ENCODE measurements around the gene RBPJL. TPM values are rescaled to one million over a fixed set of nuclear protein-coding genes. Genes with fewer than 3 reads are reported as not detected.

The RBPJL gene
- total and polyA plus RNA-seq, 2 of the 13 experiments (the other 11 are each of a cell fraction or from before 2014, with no cell fraction given), result not detected

GRCh38 chr20:45337367-45338120 lies 30.9 kb downstream of the RBPJL start (continued):
- TF ChIP-seq BCLAF1 (IDR thresholded peaks at IDR 0.05), result no peak
- no peak; the same call in 1 of the 2 replicates for TF ChIP-seq RXRB (CRISPR knock-in tag; IDR thresholded peaks at IDR 0.05; ENCODE audit: borderline replicate concordance)
- no peak for TF ChIP-seq ZNF33B (CRISPR knock-in tag; IDR thresholded peaks at IDR 0.05)
- TF ChIP-seq CBX1 (IDR thresholded peaks at IDR 0.05; ENCODE audit: low read depth), result peak; percentile 66
- TF ChIP-seq ZFAT (CRISPR knock-in tag; conservative IDR thresholded peaks at IDR 0.05), result no peak
- TF ChIP-seq CBFB (CRISPR knock-in tag; IDR thresholded peaks at IDR 0.05), result no peak
- no peak for TF ChIP-seq GLI4 (CRISPR knock-in tag; IDR thresholded peaks at IDR 0.05; ENCODE audit: borderline replicate concordance)
- no peak for TF ChIP-seq POLR2AphosphoS2 (IDR thresholded peaks at IDR 0.05; ENCODE audit: low read depth, low read length)
- TF ChIP-seq MAFK (conservative IDR thresholded peaks at IDR 0.05 in 1 of 2, IDR thresholded peaks at IDR 0.05 in 1 of 2; ENCODE audit: low read length in 2 of 2), result no peak
- no peak for TF ChIP-seq IKZF1 (IDR thresholded peaks at IDR 0.05)
- TF ChIP-seq NONO (IDR thresholded peaks at IDR 0.05), result no peak
- TF ChIP-seq NONO (CRISPR knock-in tag; conservative IDR thresholded peaks at IDR 0.05), result no peak; the same call in 1 of the 2 replicates
- TF ChIP-seq PHB2 (IDR thresholded peaks at IDR 0.05; ENCODE audit: partially characterized antibody), result no peak
- no peak for TF ChIP-seq ZNF740 (CRISPR knock-in tag; IDR thresholded peaks at IDR 0.05)
- TF ChIP-seq, protein P1, sequence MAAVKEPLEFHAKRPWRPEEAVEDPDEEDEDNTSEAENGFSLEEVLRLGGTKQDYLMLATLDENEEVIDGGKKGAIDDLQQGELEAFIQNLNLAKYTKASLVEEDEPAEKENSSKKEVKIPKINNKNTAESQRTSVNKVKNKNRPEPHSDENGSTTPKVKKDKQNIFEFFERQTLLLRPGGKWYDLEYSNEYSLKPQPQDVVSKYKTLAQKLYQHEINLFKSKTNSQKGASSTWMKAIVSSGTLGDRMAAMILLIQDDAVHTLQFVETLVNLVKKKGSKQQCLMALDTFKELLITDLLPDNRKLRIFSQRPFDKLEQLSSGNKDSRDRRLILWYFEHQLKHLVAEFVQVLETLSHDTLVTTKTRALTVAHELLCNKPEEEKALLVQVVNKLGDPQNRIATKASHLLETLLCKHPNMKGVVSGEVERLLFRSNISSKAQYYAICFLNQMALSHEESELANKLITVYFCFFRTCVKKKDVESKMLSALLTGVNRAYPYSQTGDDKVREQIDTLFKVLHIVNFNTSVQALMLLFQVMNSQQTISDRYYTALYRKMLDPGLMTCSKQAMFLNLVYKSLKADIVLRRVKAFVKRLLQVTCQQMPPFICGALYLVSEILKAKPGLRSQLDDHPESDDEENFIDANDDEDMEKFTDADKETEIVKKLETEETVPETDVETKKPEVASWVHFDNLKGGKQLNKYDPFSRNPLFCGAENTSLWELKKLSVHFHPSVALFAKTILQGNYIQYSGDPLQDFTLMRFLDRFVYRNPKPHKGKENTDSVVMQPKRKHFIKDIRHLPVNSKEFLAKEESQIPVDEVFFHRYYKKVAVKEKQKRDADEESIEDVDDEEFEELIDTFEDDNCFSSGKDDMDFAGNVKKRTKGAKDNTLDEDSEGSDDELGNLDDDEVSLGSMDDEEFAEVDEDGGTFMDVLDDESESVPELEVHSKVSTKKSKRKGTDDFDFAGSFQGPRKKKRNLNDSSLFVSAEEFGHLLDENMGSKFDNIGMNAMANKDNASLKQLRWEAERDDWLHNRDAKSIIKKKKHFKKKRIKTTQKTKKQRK (IDR thresholded peaks at IDR 0.05; ENCODE audit: low read length), result no peak
- TF ChIP-seq ZNF264 (CRISPR knock-in tag; IDR thresholded peaks at IDR 0.05), result no peak
- TF ChIP-seq ZSCAN31 (CRISPR knock-in tag; IDR thresholded peaks at IDR 0.05; ENCODE audit: low read depth), result peak; percentile 24; the same call in 1 of the 2 replicates
- TF ChIP-seq TAF1 (CRISPR knock-in tag; IDR thresholded peaks at IDR 0.05), result no peak
- TF ChIP-seq TIGD3 (CRISPR knock-in tag; IDR thresholded peaks at IDR 0.05; ENCODE audit: borderline replicate concordance), result no peak
- no peak for TF ChIP-seq SIX1 (CRISPR knock-in tag; IDR thresholded peaks at IDR 0.05; ENCODE audit: borderline replicate concordance)
- TF ChIP-seq ZNF335 (CRISPR knock-in tag; IDR thresholded peaks at IDR 0.05), result 0 out of 2 replicates have a peak, but pooled peaks have one; percentile 46

Measured in HepG2 (cell line).